GM23338 (cell line): ENCODE results near the gene UTP20.

ENCODE experiments used
- EZH2phosphoT487 ChIP-seq: fragments of 200-600 bp; sonication (generic); IDR thresholded peaks from one replicate; pipeline ENCODE4 v1.8.1; 2018; ENCODE audit warnings: antibody characterized with exemption; ENCODE audit not compliant: unreplicated experiment
- POLR2AphosphoS5 ChIP-seq: IDR thresholded peaks from 2 replicates; pipeline ENCODE4 v1.6.1; 2016; ENCODE audit warnings: antibody characterized with exemption, low read depth

GRCh38 chr12:101302741-101303140, 22.8 kb downstream of the UTP20 start:
- TF ChIP-seq POLR2AphosphoS5: no peak
- no peak for TF ChIP-seq EZH2phosphoT487
